Stimulated activated CD8-positive, alpha-beta memory T cell treated with anti-CD3 and anti-CD28 coated beads, Interleukin-7, amount 100 ng/mL, for 24 hours (primary cell): ENCODE data around the gene TNS3.
"Not testable (repeated sequence)": the region's sequence is repeated elsewhere in the genome, so short reads cannot be mapped to it uniquely, and the experiment has no call there.

Experiments used
- DNase-seq: peaks from one replicate; pipeline ENCODE4 v3.0.0-alpha.2; 2020; ENCODE audit warnings: low read depth

The TNS3 gene

GRCh38 chr7:47471358-47471703 is 110.6 kb downstream of the TNS3 start:
- no peak for DNase-seq

GRCh38 chr7:47470567-47471357 is 111.1 kb downstream of the TNS3 start:
- no peak for DNase-seq

- not testable (repeated sequence) for DNase-seq
These were observed 112.1 kb downstream of the TNS3 start for GRCh38 chr7:47469846-47470245.

- no peak for DNase-seq
These were observed 115.1 kb downstream of the TNS3 start for GRCh38 chr7:47466832-47467231.

- DNase-seq = no peak
These were observed 116.7 kb downstream of the TNS3 start for GRCh38 chr7:47465191-47465590.

- no peak for DNase-seq
These were observed 117.6 kb downstream of the TNS3 start for GRCh38 chr7:47464266-47464665.

GRCh38 chr7:47461746-47462145 is 120.2 kb downstream of the TNS3 start:
- no peak for DNase-seq

GRCh38 chr7:47461161-47461560 is 120.8 kb downstream of the TNS3 start:
- no peak for DNase-seq

- no peak for DNase-seq
These were observed 121.5 kb downstream of the TNS3 start for GRCh38 chr7:47460251-47460989.

GRCh38 chr7:47458486-47458885 is 123.4 kb downstream of the TNS3 start:
- no peak for DNase-seq

- DNase-seq = no peak
These were observed 123.9 kb downstream of the TNS3 start for GRCh38 chr7:47458057-47458456.

- no peak for DNase-seq
These were observed 125.5 kb downstream of the TNS3 start for GRCh38 chr7:47456210-47456955.

- DNase-seq = no peak
These were observed 126.1 kb downstream of the TNS3 start for GRCh38 chr7:47455872-47456185.

GRCh38 chr7:47454974-47455871 is 126.7 kb downstream of the TNS3 start:
- no peak for DNase-seq

- DNase-seq = no peak
These were observed 127.6 kb downstream of the TNS3 start for GRCh38 chr7:47454069-47454973.

GRCh38 chr7:47453093-47454061 is 128.5 kb downstream of the TNS3 start:
- no peak for DNase-seq

- no peak for DNase-seq
These were observed 129.2 kb downstream of the TNS3 start for GRCh38 chr7:47452715-47453092.

- no peak for DNase-seq
These were observed 129.6 kb downstream of the TNS3 start for GRCh38 chr7:47452295-47452694.

GRCh38 chr7:47451851-47452205 is 130.1 kb downstream of the TNS3 start:
- DNase-seq = no peak
